Gastroesophageal sphincter (tissue), 4 donors: ENCODE measurements around the gene JMJD4. TPM values are rescaled to one million over a fixed set of nuclear protein-coding genes. Genes with fewer than 3 reads are reported as not detected.
"Not testable (repeated sequence)": the region's sequence is repeated elsewhere in the genome, so short reads cannot be mapped to it uniquely, and the experiment has no call there.

Experiments used
- ATAC-seq: fragments of 150-250 bp; one replicate; pipeline ENCODE4 v1.9.1; 2016; ENCODE audit warnings: mild to moderate bottlenecking, moderate library complexity
- H3K27ac ChIP-seq, 4 donors: fragments of 200-600 bp; sonication (generic) in 3 of 4; 1 replicate in 3 of 4; 2 replicates in 1 of 4; pipeline ENCODE4 v1.5.1; 2016 to 2019
- H3K27me3 ChIP-seq: fragments of 200-600 bp; sonication (generic); one replicate; pipeline ENCODE4 v1.5.1; 2019
- H3K36me3 ChIP-seq, 2 donors: fragments of 200-600 bp; sonication (generic); one replicate each; pipeline ENCODE4 v1.5.1; 2019; ENCODE audit warnings: control low read depth in 1 of 2
- H3K4me1 ChIP-seq, 3 donors: fragments of 200-600 bp; sonication (generic); 1 replicate in 2 of 3; 2 replicates in 1 of 3; pipeline ENCODE4 v1.5.1; 2016 to 2019; ENCODE audit warnings: control low read depth in 2 of 3
- H3K4me3 ChIP-seq, 2 donors: fragments of 200-600 bp; sonication (generic); one replicate each; pipeline ENCODE4 v1.5.1; 2019; ENCODE audit warnings: mild to moderate bottlenecking in 1 of 2, moderate library complexity in 1 of 2
- H3K9me3 ChIP-seq, 3 donors: fragments of 200-600 bp; sonication (generic); one replicate each; pipeline ENCODE4 v1.5.1; 2017 to 2019; ENCODE audit warnings: control low read depth in 2 of 3
- CTCF ChIP-seq, 4 experiments: fragments of 200-600 bp in 2 of 4; fragments of 450-650 bp in 2 of 4; sonication (generic) in 1 of 4; IDR thresholded peaks; one replicate each; pipeline ENCODE4 v1.5.1; 2017 to 2019; ENCODE audit warnings: antibody characterized with exemption in 4 of 4, mild to moderate bottlenecking in 2 of 4, moderate library complexity in 2 of 4
- EP300 ChIP-seq: sonication (generic); formaldehyde crosslinking; IDR thresholded peaks from one replicate; pipeline ENCODE4 v1.6.1; 2017; ENCODE audit warnings: antibody characterized with exemption, mild to moderate bottlenecking
- POLR2A ChIP-seq, 2 donors: fragments of 450-650 bp; IDR thresholded peaks; one replicate each; pipeline ENCODE4 v1.6.1; 2017; ENCODE audit warnings: antibody characterized with exemption in 2 of 2, mild to moderate bottlenecking in 2 of 2, moderate library complexity in 1 of 2
- POLR2AphosphoS5 ChIP-seq: sonication (generic); formaldehyde crosslinking; IDR thresholded peaks from one replicate; pipeline ENCODE4 v1.6.1; 2017; ENCODE audit warnings: antibody characterized with exemption
- WGBS, 2 donors: methylation state at CpG; one replicate each; pipeline ENCODE4 v1.1.5; 2018; ENCODE audit warnings: low coverage in 1 of 2; 5-methylcytosine and 5-hydroxymethylcytosine counted together
- total RNA-seq, 4 donors: library from RNA; depleted of rRNA; stranded (reverse); fragments of >200 nt; gene quantifications; one replicate each; pipeline ENCODE4 v1.1.0, GENCODE V29; 2016

Gene JMJD4
- total RNA-seq, 4 donors from 2014 or later, result 13.8 to 19.5 (median 17.0) TPM

- ATAC-seq, result no peak
- Histone ChIP-seq H3K4me3 (no peak overlapping the region), H3K27ac (no peak overlapping the region), H3K9me3 (peaks cover 0 to 27% (median 0%) of the 10 kb centered on the region in 3 donors), H3K27me3 (no peaks in the 10 kb centered on the region), H3K4me1 (peaks cover 0 to 24% (median 6%) of the 10 kb centered on the region in 3 donors), H3K36me3 (no peaks in the 10 kb centered on the region)
- TF ChIP-seq CTCF (IDR thresholded peaks at IDR 0.05) (no peak), POLR2AphosphoS5 (no peak), POLR2A (IDR thresholded peaks at IDR 0.05) (no peak), EP300 (no peak)
- WGBS, 2 donors, result 50 to 55% methylated on average over 2 of the region's 2 CpGs
Observed at GRCh38 chr1:227725046-227725445, 10.1 kb downstream of the JMJD4 start.

- H3K9me3 ChIP-seq, result peaks cover 0 to 43% (median 0%) of the 10 kb centered on the region in 3 donors
- no peak for ATAC-seq
- 69% methylated on average over 1 of the region's 1 CpG; no CpG with 5 or more reads in 1 of the 2 donors for WGBS, 2 donors
Observed at GRCh38 chr1:227723474-227723873, 11.6 kb downstream of the JMJD4 start.

GRCh38 chr1:227718932-227719331 lies 16.2 kb downstream of the JMJD4 start:
- Histone ChIP-seq H3K27ac (no peak overlapping the region), H3K4me3 (no peak overlapping the region), H3K27me3 (no peaks in the 10 kb centered on the region), H3K9me3 (peaks cover 0 to 82% (median 0%) of the 10 kb centered on the region in 3 donors), H3K4me1 (no peaks in the 10 kb centered on the region), H3K36me3 (no peaks in the 10 kb centered on the region)
- ATAC-seq, result no peak
- TF ChIP-seq CTCF (IDR thresholded peaks at IDR 0.05) (no peak), EP300 (no peak), POLR2A (IDR thresholded peaks at IDR 0.05) (no peak), POLR2AphosphoS5 (no peak)
- 54 to 74% methylated on average over 2 of the region's 2 CpGs for WGBS, 2 donors

More at GRCh38 chr1:227723474-227723873, 11.6 kb downstream of the JMJD4 start:
- Histone ChIP-seq H3K27ac (no peak overlapping the region), H3K27me3 (no peaks in the 10 kb centered on the region), H3K36me3 (no peaks in the 10 kb centered on the region), H3K4me3 (no peak overlapping the region), H3K4me1 (peaks cover 0 to 8% (median 0%) of the 10 kb centered on the region in 3 donors)
- TF ChIP-seq POLR2AphosphoS5 (no peak), POLR2A (IDR thresholded peaks at IDR 0.05) (no peak), CTCF (IDR thresholded peaks at IDR 0.05) (no peak), EP300 (no peak)

GRCh38 chr1:227712648-227713047 lies 22.5 kb downstream of the JMJD4 start:
- ATAC-seq, result no peak
- Histone ChIP-seq H3K36me3 (no peaks in the 10 kb centered on the region), H3K27me3 (no peaks in the 10 kb centered on the region), H3K4me3 (no peak overlapping the region), H3K4me1 (no peaks in the 10 kb centered on the region), H3K27ac (no peak overlapping the region), H3K9me3 (peaks cover 0 to 47% (median 0%) of the 10 kb centered on the region in 3 donors)
- TF ChIP-seq POLR2A (IDR thresholded peaks at IDR 0.05), result no peak
- no peak for TF ChIP-seq CTCF (IDR thresholded peaks at IDR 0.05)
- TF ChIP-seq EP300, result no peak
- TF ChIP-seq POLR2AphosphoS5, result no peak

- not testable (repeated sequence) for ATAC-seq, H3K4me3 ChIP-seq, H3K27me3 ChIP-seq, H3K27ac ChIP-seq, H3K36me3 ChIP-seq, H3K4me1 ChIP-seq
- no CpG with 5 or more reads among the region's 24 CpGs for WGBS, 2 donors
- H3K9me3 ChIP-seq, result peaks cover 0 to 47% (median 0%) of the 10 kb centered on the region in 3 donors
Observed at GRCh38 chr1:227710474-227710873, 24.6 kb downstream of the JMJD4 start.
